Ovary (tissue), 9 donors: Measurements from ENCODE around the gene UBLCP1. TPM values are rescaled to one million over a fixed set of nuclear protein-coding genes. Genes with fewer than 3 reads are reported as not detected.
A peak's percentile ranks its signal among the peaks of the same experiment; 100 is the strongest.
"Not testable (repeated sequence)": the region's sequence is repeated elsewhere in the genome, so short reads cannot be mapped to it uniquely, and the experiment has no call there.

ENCODE experiments used
- DNase-seq, 5 donors: peaks; one replicate each; pipeline ENCODE4 v3.0.0-alpha.2; 2019 to 2020
- H3K27ac ChIP-seq, 2 donors: fragments of 200-600 bp; one replicate each; pipeline versions ENCODE4 v1.5.1 to v1.8.0; 2019 to 2022
- H3K27me3 ChIP-seq: fragments of 200-600 bp; one replicate; pipeline ENCODE4 v1.8.0; 2022
- H3K36me3 ChIP-seq: fragments of 200-600 bp; sonication (generic); one replicate; pipeline ENCODE4 v1.5.1; 2019
- H3K4me1 ChIP-seq: one replicate; pipeline ENCODE4 v1.8.1; 2013; ENCODE audit warnings: mild to moderate bottlenecking, moderate library complexity; ENCODE audit not compliant: insufficient read depth
- H3K4me3 ChIP-seq: fragments of 200-600 bp; sonication (generic); one replicate; pipeline ENCODE4 v1.5.1; 2017
- H3K9me3 ChIP-seq, 2 donors: fragments of 200-600 bp in 1 of 2; sonication (generic) in 1 of 2; one replicate each; pipeline versions ENCODE4 v1.5.1 to v1.8.1; 2013 to 2019; ENCODE audit warnings: mild to moderate bottlenecking in 1 of 2, moderate library complexity in 1 of 2
- EP300 ChIP-seq: sonication (generic); formaldehyde crosslinking; IDR thresholded peaks from one replicate; pipeline ENCODE4 v1.6.1; 2017; ENCODE audit warnings: antibody characterized with exemption
- POLR2A ChIP-seq: fragments of 450-650 bp; IDR thresholded peaks from one replicate; pipeline ENCODE4 v1.6.1; 2017; ENCODE audit warnings: antibody characterized with exemption, mild to moderate bottlenecking, moderate library complexity
- WGBS, 3 donors: extraction: QIAGEN DNeasy Blood & Tissue Kit in 1 of 3; methylation state at CpG; one replicate each; pipeline versions ENCODE4 v1.1.5 to v1.1.7; 2013 to 2017; 5-methylcytosine and 5-hydroxymethylcytosine counted together
- intact Hi-C, 4 donors: fragments of 100-400 bp; cut with DNase I; formaldehyde crosslinking; loops; one replicate each; pipeline versions ENCODE4 v1.11.0 to v1.15.1; 2022 to 2023
- polyA plus RNA-seq, 2 donors: library from polyadenylated mRNA; stranded (reverse); fragments of 200-250 nt in 1 of 2; fragments of 350-450 nt in 1 of 2; fragmentation: Illumina TruSeq in 1 of 2; extraction: RNeasy Lipid Tissue Mini Kit (QIAGEN cat#74804) in 1 of 2; gene quantifications; one replicate each; pipeline ENCODE4 v1.2.3, GENCODE V29; 2013 to 2014
- total RNA-seq, 7 donors: library from RNA; depleted of rRNA in 2 of 7; stranded (reverse); fragments of >200 nt in 2 of 7; fragmentation: NEBNext Ultra II Directional in 3 of 7; extraction: Animal tissue kit (Norgen Biotek cat#: 25700) in 3 of 7; gene quantifications; one replicate each; pipeline versions ENCODE4 v1.1.0 to v1.2.4, GENCODE V29; 2016 to 2023
- TF ChIP-seq, protein P1 (sequence below), 3 donors: fragments of 450-650 bp in 2 of 3; fragments of 200-600 bp in 1 of 3; IDR thresholded peaks; one replicate each; pipeline versions ENCODE4 v1.5.1 to v1.8.0; 2016 to 2022; ENCODE audit warnings: antibody characterized with exemption in 3 of 3, mild to moderate bottlenecking in 1 of 3
- donor health status: DM: no; HTN: no; CAD: no; lungs with moderate emphysema.
- donor health status: DM: no; HTN: no; CAD: no.
- donor health status: Bipolar disorder and iron deficiency.
- donor health status: DM: yes; HTN: yes; CAD: no.
- donor health status: DM: no; HTN: no; CAD: no.
- donor health status: DM: yes; HTN: yes; CAD: no.

Gene UBLCP1
- total and polyA plus RNA-seq, 9 donors, result 15.0 to 32.3 (median 19.0) TPM

- no peaks in the 10 kb centered on the region for H3K27me3 ChIP-seq
- no peak for TF ChIP-seq POLR2A
- TF ChIP-seq, protein P1, sequence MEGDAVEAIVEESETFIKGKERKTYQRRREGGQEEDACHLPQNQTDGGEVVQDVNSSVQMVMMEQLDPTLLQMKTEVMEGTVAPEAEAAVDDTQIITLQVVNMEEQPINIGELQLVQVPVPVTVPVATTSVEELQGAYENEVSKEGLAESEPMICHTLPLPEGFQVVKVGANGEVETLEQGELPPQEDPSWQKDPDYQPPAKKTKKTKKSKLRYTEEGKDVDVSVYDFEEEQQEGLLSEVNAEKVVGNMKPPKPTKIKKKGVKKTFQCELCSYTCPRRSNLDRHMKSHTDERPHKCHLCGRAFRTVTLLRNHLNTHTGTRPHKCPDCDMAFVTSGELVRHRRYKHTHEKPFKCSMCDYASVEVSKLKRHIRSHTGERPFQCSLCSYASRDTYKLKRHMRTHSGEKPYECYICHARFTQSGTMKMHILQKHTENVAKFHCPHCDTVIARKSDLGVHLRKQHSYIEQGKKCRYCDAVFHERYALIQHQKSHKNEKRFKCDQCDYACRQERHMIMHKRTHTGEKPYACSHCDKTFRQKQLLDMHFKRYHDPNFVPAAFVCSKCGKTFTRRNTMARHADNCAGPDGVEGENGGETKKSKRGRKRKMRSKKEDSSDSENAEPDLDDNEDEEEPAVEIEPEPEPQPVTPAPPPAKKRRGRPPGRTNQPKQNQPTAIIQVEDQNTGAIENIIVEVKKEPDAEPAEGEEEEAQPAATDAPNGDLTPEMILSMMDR (IDR thresholded peaks at IDR 0.05), result peak in 2 of 3 donors; percentile 30 to 33
- no peak for TF ChIP-seq EP300
- DNase-seq, result no peak
- WGBS, 3 donors, result 24 to 32% (median 25%) methylated on average over 8 of the region's 8 CpGs
- H3K9me3 ChIP-seq, result no peaks in the 10 kb centered on the region
- no peaks in the 10 kb centered on the region for H3K36me3 ChIP-seq
- H3K27ac ChIP-seq, result no peak overlapping the region
- intact Hi-C loops, result loop anchor here in 1 of 4 donors (5.0 kb wide), 1 partner anchor 701 kb away; no protein-coding TSS in a partner anchor
- no peak overlapping the region for H3K4me3 ChIP-seq
- H3K4me1 ChIP-seq, result no peaks in the 10 kb centered on the region
Observed at GRCh38 chr5:159286420-159287035, 23.4 kb downstream of the UBLCP1 start.

DNA sequence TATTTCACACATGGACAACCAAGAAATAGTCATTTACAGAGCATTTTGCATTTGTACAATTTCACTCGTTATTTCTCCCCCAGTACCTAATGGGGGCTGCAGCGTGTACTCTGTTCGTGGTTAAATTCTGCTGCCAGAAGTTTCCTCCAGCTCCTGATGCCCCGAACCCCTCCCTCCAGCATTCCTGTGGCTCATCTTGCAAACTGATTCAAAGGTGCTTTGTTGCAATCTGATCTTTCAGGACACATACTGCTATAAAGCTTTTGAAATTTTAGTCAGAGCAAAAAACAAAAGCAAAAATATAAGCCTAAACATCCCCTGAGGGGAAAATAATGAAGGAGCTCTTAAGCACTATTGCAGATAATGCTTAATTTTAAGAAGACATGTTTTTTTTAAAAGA is 27.7 kb downstream of the UBLCP1 start:
- intact Hi-C loops, result no loop called here
- Histone ChIP-seq H3K9me3 (no peaks in the 10 kb centered on the region), H3K27ac (no peak overlapping the region), H3K4me1 (no peaks in the 10 kb centered on the region), H3K4me3 (no peak overlapping the region), H3K27me3 (no peaks in the 10 kb centered on the region), H3K36me3 (no peaks in the 10 kb centered on the region)
- WGBS, 3 donors, result 37 to 41% (median 41%) methylated on average over 4 of the region's 4 CpGs
- no peak for DNase-seq
- TF ChIP-seq, protein P1 (IDR thresholded peaks at IDR 0.05), result no peak
- TF ChIP-seq EP300 (no peak), POLR2A (no peak)

GRCh38 chr5:159294921-159295320 is 31.8 kb downstream of the UBLCP1 start:
- 90 to 94% (median 93%) methylated on average over 5 of the region's 5 CpGs for WGBS, 3 donors
- intact Hi-C loops, result no loop called here
- DNase-seq, result no peak
- TF ChIP-seq EP300 (no peak), POLR2A (no peak)
- TF ChIP-seq, protein P1 (IDR thresholded peaks at IDR 0.05), result no peak
- Histone ChIP-seq H3K27ac (no peak overlapping the region), H3K4me3 (no peak overlapping the region), H3K36me3 (no peaks in the 10 kb centered on the region), H3K4me1 (no peaks in the 10 kb centered on the region), H3K27me3 (no peaks in the 10 kb centered on the region), H3K9me3 (no peaks in the 10 kb centered on the region)

GRCh38 chr5:159297300-159297699 is 34.2 kb downstream of the UBLCP1 start:
- intact Hi-C loops, H3K27me3 ChIP-seq, H3K27ac ChIP-seq, H3K4me3 ChIP-seq, H3K36me3 ChIP-seq, DNase-seq, H3K4me1 ChIP-seq, H3K9me3 ChIP-seq: not testable (repeated sequence)
- WGBS, 3 donors, result 71 to 86% (median 86%) methylated on average over 5 of the region's 5 CpGs

DNA sequence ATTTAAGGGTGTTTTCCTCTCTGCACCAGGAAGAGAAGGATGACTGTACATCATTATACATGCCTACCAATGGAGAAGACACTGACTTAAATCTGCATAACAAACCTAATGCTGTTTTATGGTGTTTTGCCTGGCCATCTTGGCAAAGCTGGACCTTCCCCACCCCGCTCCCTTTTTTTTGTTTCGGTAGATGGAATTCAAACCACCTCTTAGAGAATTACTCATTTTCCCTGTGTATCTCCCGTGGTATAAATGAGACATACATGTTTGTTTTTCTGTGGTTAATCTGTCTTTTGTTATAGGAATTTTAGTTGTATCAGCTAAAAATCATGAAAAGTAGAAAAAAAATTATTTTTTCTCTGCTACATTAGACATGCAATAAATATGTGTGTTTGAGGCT is 38.4 kb downstream of the UBLCP1 start:
- no peaks in the 10 kb centered on the region for H3K36me3 ChIP-seq
- no peaks in the 10 kb centered on the region for H3K27me3 ChIP-seq
- H3K9me3 ChIP-seq, result no peaks in the 10 kb centered on the region
- intact Hi-C loops, result no loop called here
- DNase-seq, result no peak
- H3K4me1 ChIP-seq, result no peaks in the 10 kb centered on the region
- no peak overlapping the region for H3K4me3 ChIP-seq
- no peak overlapping the region for H3K27ac ChIP-seq
- TF ChIP-seq EP300, result no peak
- TF ChIP-seq, protein P1 (IDR thresholded peaks at IDR 0.05), result no peak
- 80 to 85% (median 83%) methylated on average over 3 of the region's 3 CpGs for WGBS, 3 donors

DNA sequence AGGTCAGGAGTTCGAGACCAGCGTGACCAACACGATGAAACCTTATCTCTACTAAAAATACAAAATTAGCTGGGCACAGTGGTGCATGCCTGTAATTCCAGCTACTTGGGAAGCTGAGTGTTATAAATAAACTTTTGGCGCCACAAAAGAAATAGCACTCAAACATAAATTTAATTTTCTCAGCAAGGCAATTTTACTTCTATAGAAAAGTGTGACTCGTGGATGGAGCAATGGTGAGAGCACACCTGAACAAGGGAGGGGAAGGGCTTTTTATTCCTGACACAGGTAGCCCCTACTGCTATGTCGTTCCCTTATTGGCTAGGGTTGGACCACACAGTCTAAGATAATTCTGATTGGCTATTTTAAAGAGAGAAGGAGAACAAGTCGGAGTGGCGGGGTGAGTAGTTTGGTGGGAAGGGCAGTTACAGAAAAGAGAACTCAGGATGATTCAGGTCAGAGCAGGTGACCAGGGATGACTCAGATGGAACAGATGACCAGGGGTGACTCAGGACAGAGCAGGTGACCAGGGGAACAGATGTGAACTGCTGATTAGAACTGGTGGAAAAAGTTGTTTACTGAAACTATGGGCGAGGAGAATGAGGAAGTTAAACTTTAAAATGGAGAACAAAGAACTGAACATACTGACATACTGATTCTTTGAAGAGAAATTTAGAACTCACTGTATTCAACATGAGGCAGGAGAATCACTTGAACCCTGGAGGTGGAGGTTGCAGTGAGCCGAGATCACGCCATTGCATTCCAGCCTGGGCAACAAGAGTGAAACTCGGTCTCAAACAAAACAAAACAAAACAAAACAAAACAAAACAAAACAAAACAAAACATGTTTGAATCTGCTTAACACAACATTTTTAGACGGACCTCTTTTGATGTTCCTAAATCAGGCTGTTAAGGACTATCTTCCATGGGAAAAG is 39.1 kb downstream of the UBLCP1 start:
- H3K36me3 ChIP-seq, intact Hi-C loops, H3K9me3 ChIP-seq, H3K4me1 ChIP-seq, H3K27ac ChIP-seq, DNase-seq, H3K27me3 ChIP-seq, H3K4me3 ChIP-seq: not testable (repeated sequence)
- 74 to 86% (median 77%) methylated on average over 13 of the region's 13 CpGs for WGBS, 3 donors
